ENCODE data around the gene WNT16. TPM values are rescaled to one million over a fixed set of nuclear protein-coding genes. Genes with fewer than 3 reads are reported as not detected.
"Not testable (repeated sequence)": the region's sequence is repeated elsewhere in the genome, so short reads cannot be mapped to it uniquely, and the experiment has no call there.

The WNT16 gene
- total and polyA plus RNA-seq, 4 experiments from 2014 or later: not detected

DNA sequence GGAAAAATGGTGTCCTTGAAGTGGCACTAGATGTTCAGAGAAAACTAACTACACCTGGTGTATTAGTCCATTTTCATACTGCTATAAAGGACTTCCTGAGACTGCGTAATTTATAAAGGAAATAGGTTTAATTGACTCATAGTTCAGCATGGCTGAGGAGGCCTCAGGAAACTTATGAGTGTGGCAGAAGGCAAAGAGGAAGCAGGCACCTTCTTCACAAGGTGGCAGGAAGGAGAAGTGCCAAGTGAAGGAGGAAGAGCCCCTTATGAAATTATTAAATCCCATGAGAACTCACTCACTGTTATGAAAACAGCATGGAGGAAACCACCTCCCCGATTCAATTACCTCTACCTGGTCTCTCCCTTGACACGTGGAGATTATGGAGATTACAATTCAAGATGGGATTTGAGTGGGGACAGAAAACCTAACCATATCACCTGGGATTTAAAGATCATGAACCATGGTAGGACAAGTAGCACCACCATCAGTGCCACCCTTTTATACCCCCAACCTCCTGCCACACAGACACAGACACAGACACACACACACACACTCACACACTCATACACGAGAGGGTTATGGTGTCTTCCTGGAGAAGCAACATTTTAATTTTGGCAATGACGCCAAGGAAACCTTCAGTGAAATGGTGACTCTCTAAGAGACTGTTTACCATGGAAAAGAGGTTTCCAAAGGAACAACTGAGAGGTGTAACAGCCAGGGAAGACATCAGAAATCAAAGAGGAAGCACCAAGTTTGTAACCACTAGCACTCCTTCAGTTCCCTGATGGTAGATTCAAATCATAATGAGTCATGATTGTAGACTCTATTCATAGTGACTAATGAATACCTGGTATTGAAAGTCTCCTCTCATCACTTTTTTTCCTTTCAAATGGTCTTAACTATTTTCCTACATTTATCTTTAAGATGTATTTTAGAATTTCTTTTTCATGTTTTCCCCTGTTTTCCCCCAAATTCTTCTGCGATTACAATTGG is 41.8 kb upstream of the WNT16 start:
- H3K27ac ChIP-seq (ENCODE audit: low read depth, low read length): no peak overlapping the region
- H3K4me1 ChIP-seq (ENCODE audit: insufficient read depth, low read length): no peaks in the 10 kb centered on the region
- no peak overlapping the region for H3K4me3 Mint-ChIP-seq
- CTCF ChIA-PET (ENCODE audit: partially characterized antibody): no interaction called here
- no peaks in the 10 kb centered on the region for H3K36me3 Mint-ChIP-seq
- POLR2A ChIA-PET (ENCODE audit: partially characterized antibody): no interaction called here
- H3K9me3 ChIP-seq (ENCODE audit: control insufficient read depth in 1 of 2, low read length in 2 of 2): no peaks in the 10 kb centered on the region
- DNase-seq: no peak
- no peaks in the 10 kb centered on the region for H3K27me3 ChIP-seq (ENCODE audit: insufficient read depth, low read length)
- H3K27me3 Mint-ChIP-seq: no peaks in the 10 kb centered on the region
- no peaks in the 10 kb centered on the region for H3K36me3 ChIP-seq (ENCODE audit: insufficient read depth, low read length)
- no peak overlapping the region for H3K27ac Mint-ChIP-seq
- H3K4me3 ChIP-seq (ENCODE audit: low read length in 2 of 2): no peak overlapping the region
- intact Hi-C loops (cut with micrococcal nuclease): no loop called here
- no peaks in the 10 kb centered on the region for H3K4me1 Mint-ChIP-seq
- peaks cover 0 to 20% (median 5%) of the 10 kb centered on the region in 8 donors for H3K9me3 Mint-ChIP-seq

DNA sequence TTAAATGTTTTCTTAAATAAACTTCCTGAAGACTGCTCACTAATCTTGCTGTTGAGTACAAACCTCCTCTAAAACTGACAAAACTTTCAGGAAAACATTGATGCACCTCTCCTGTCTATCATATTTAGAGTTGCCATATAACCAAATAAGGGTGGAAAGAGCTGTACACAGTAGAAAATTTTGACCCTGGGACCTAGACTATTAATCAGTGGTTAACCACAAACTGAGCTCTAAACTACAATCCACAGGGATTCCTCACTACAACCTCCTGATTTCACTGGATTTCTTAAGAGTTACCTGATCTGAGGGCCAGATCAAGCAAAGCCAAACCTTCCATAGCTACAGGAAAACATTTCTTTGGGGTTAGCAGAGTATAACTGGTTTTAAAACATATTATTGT is 39.9 kb upstream of the WNT16 start:
- Histone ChIP-seq H3K4me3 (ENCODE audit: low read length in 2 of 2) (no peak overlapping the region), H3K27me3 (ENCODE audit: insufficient read depth, low read length) (no peaks in the 10 kb centered on the region), H3K4me1 (ENCODE audit: insufficient read depth, low read length) (no peaks in the 10 kb centered on the region), H3K36me3 (ENCODE audit: insufficient read depth, low read length) (no peaks in the 10 kb centered on the region), H3K9me3 (ENCODE audit: control insufficient read depth in 1 of 2, low read length in 2 of 2) (no peaks in the 10 kb centered on the region), H3K27ac (ENCODE audit: low read depth, low read length) (no peak overlapping the region)
- intact Hi-C loops (cut with micrococcal nuclease): no loop called here
- ChIA-PET POLR2A (ENCODE audit: partially characterized antibody) (no interaction called here), CTCF (ENCODE audit: partially characterized antibody) (interaction anchor here (0.8 kb wide), 1 partner anchor 17 kb away, joined by 3 read pairs; no protein-coding TSS in a partner anchor)
- H3K27ac Mint-ChIP-seq: no peak overlapping the region
- no peak for DNase-seq
- H3K27me3 Mint-ChIP-seq: peaks cover under 1 to 2% of the 10 kb centered on the region in 2 donors
- no peaks in the 10 kb centered on the region for H3K4me1 Mint-ChIP-seq
- no peaks in the 10 kb centered on the region for H3K36me3 Mint-ChIP-seq
- H3K4me3 Mint-ChIP-seq: no peak overlapping the region
- H3K9me3 Mint-ChIP-seq: peaks cover 0 to 20% (median 5%) of the 10 kb centered on the region in 8 donors

DNA sequence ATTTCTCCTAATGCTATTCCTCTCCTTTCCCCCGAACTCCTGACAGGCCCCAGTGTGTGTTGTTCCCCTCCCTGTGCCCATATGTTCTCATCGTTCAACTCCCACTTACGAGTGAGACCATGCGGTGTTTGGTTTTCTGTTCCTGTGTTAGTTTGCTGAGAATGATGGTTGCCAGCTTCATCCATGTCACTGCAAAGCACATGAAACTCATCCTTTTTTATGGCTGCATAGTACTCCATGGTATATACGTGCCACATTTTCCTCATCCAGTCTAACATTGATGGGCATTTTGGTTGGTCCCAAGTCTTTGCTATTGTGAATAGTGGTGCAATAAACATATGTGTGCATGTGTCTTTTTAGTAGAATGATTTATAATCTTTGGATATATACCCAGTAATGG is 38.9 kb upstream of the WNT16 start:
- POLR2A ChIA-PET (ENCODE audit: partially characterized antibody); intact Hi-C loops (cut with micrococcal nuclease); H3K4me3 Mint-ChIP-seq: not testable (repeated sequence)

DNA sequence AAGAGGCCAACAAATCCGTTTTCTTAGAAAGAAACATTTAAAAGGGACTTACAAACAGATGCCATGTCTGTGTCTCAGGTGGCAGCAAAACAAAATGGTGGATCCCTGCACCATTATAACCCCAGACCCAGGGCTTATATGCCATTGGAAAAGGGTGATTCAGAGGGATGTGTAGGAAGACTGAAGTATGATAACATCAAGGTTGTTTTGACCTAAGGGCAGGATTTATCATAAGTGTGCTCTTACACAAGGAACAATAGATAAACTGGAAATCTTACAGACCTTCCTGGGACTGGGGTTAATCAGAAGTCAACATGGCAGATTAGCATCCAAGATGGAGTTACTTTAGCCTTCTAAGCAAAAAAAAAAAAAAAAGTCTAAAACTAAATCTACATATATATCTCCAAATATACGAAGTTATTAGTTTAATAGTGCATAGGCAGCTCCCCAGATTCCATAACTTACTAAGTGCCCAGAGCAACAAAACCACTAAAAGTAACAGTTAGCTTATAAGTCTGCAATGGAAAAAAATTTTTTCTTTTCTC is 34.3 kb upstream of the WNT16 start:
- no peaks in the 10 kb centered on the region for H3K36me3 Mint-ChIP-seq
- no peak overlapping the region for H3K27ac Mint-ChIP-seq
- DNase-seq: no peak
- POLR2A ChIA-PET (ENCODE audit: partially characterized antibody): no interaction called here
- Histone ChIP-seq H3K36me3 (ENCODE audit: insufficient read depth, low read length) (no peaks in the 10 kb centered on the region), H3K27ac (ENCODE audit: low read depth, low read length) (no peak overlapping the region), H3K4me1 (ENCODE audit: insufficient read depth, low read length) (no peaks in the 10 kb centered on the region), H3K4me3 (ENCODE audit: low read length in 2 of 2) (no peak overlapping the region), H3K27me3 (ENCODE audit: insufficient read depth, low read length) (no peaks in the 10 kb centered on the region), H3K9me3 (ENCODE audit: control insufficient read depth in 1 of 2, low read length in 2 of 2) (no peaks in the 10 kb centered on the region)
- intact Hi-C loops (cut with micrococcal nuclease): no loop called here
- CTCF ChIA-PET (ENCODE audit: partially characterized antibody): no interaction called here
- H3K9me3 Mint-ChIP-seq: peaks cover 0 to 9% (median 2%) of the 10 kb centered on the region in 8 donors
- no peaks in the 10 kb centered on the region for H3K4me1 Mint-ChIP-seq
- H3K27me3 Mint-ChIP-seq: peaks cover 3% of the 10 kb centered on the region in 2 donors
- no peak overlapping the region for H3K4me3 Mint-ChIP-seq

More for the DNA sequence above, 38.9 kb upstream of the WNT16 start:
- peaks cover 0 to 17% (median 5%) of the 10 kb centered on the region in 8 donors for H3K9me3 Mint-ChIP-seq
- H3K4me1 Mint-ChIP-seq; H3K36me3 Mint-ChIP-seq; H3K36me3 ChIP-seq (ENCODE audit: insufficient read depth, low read length); H3K27me3 Mint-ChIP-seq; H3K27ac Mint-ChIP-seq; H3K4me1 ChIP-seq (ENCODE audit: insufficient read depth, low read length); CTCF ChIA-PET (ENCODE audit: partially characterized antibody); H3K4me3 ChIP-seq (ENCODE audit: low read length in 2 of 2); H3K9me3 ChIP-seq (ENCODE audit: control insufficient read depth in 1 of 2, low read length in 2 of 2); H3K27me3 ChIP-seq (ENCODE audit: insufficient read depth, low read length); DNase-seq; H3K27ac ChIP-seq (ENCODE audit: low read depth, low read length): not testable (repeated sequence)

DNA sequence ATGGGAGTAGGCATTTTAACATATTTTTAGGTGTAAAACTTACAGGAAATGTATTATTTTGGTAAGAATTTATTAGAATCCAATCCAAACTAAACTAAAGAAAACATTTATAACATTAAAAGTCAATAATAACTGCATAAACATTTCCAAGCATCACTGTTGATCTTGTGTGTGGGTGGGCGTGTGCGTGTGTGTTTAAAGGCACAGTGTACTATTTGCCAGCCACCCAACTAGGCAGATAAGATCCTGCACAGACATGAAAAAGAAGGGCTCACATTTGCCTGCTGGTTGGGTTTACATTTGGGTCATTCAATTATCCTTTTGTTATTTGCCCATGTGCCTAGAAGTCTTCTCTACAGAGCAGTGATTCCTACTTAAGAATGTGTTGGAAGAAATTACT is 31.0 kb upstream of the WNT16 start:
- H3K36me3 ChIP-seq (ENCODE audit: insufficient read depth, low read length): no peaks in the 10 kb centered on the region
- peaks cover 0 to 3% (median 0%) of the 10 kb centered on the region in 8 donors for H3K9me3 Mint-ChIP-seq
- H3K27me3 ChIP-seq (ENCODE audit: insufficient read depth, low read length): no peaks in the 10 kb centered on the region
- no peaks in the 10 kb centered on the region for H3K4me1 Mint-ChIP-seq
- no peak for DNase-seq
- intact Hi-C loops (cut with micrococcal nuclease): no loop called here
- H3K4me3 Mint-ChIP-seq: no peak overlapping the region
- H3K36me3 Mint-ChIP-seq: no peaks in the 10 kb centered on the region
- no peaks in the 10 kb centered on the region for H3K9me3 ChIP-seq (ENCODE audit: control insufficient read depth in 1 of 2, low read length in 2 of 2)
- POLR2A ChIA-PET (ENCODE audit: partially characterized antibody): no interaction called here
- no peak overlapping the region for H3K4me3 ChIP-seq (ENCODE audit: low read length in 2 of 2)
- H3K27ac ChIP-seq (ENCODE audit: low read depth, low read length): no peak overlapping the region
- peaks cover 3% of the 10 kb centered on the region in 2 donors for H3K27me3 Mint-ChIP-seq
- CTCF ChIA-PET (ENCODE audit: partially characterized antibody): no interaction called here
- no peak overlapping the region for H3K27ac Mint-ChIP-seq
- no peaks in the 10 kb centered on the region for H3K4me1 ChIP-seq (ENCODE audit: insufficient read depth, low read length)

DNA sequence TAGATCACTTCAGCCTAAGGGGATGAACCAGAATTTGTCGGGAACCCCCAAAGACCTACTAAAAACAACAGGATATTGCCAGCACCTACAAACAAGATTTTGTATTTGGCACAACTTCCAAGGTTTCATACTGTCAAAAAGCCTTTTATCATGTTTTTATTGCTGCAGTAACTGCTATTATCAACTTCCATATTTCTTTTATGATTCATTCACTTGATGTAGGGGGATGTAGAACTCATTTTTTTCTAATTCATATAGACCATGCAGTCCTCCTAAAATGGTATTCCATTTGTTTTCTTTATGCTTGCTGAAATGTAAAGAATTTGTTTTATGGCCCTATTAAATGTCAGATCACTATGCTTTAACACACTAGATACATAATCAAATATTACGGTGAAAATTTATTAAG is 30.0 kb upstream of the WNT16 start:
- POLR2A ChIA-PET (ENCODE audit: partially characterized antibody): no interaction called here
- CTCF ChIA-PET (ENCODE audit: partially characterized antibody): no interaction called here
- no peaks in the 10 kb centered on the region for H3K36me3 ChIP-seq (ENCODE audit: insufficient read depth, low read length)

DNA sequence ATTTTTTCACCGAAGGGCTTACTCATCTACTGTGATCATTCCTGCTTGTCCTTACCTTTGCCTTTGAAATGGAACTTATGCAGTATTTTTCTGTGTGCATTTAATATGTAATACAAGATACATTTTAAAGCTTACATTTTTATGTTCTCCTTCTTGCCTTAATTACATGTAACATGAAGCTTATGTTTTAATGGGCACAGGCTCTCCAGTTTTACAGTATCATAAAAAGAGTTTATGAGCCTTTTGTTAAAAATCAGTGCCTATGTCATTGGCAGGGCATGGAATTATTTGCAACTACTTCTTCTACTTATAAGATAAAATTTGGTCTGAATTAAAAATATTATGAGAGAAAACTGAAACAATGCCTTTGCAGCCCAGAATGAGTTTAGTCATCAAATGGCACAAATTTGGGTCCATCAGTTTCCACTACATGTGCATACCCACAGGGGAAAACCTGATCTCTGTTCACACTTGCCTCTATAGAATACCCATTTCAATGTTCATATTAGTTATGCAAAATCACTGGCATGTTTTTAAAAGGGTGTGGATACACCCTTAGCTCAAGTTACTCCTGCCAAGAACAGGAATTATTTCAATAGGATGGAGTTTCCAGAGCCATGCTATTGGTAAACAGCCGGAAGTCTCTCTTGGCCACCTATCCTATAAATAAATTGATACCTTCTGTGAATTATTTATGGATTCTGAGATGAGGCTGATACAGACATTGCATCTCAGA is 27.9 kb upstream of the WNT16 start:
- no peak overlapping the region for H3K4me3 Mint-ChIP-seq
- peaks cover 0 to 3% (median 0%) of the 10 kb centered on the region in 8 donors for H3K9me3 Mint-ChIP-seq
- Histone ChIP-seq H3K4me1 (ENCODE audit: insufficient read depth, low read length) (no peaks in the 10 kb centered on the region), H3K27ac (ENCODE audit: low read depth, low read length) (no peak overlapping the region), H3K4me3 (ENCODE audit: low read length in 2 of 2) (no peak overlapping the region), H3K36me3 (ENCODE audit: insufficient read depth, low read length) (no peaks in the 10 kb centered on the region), H3K9me3 (ENCODE audit: control insufficient read depth in 1 of 2, low read length in 2 of 2) (no peaks in the 10 kb centered on the region), H3K27me3 (ENCODE audit: insufficient read depth, low read length) (no peaks in the 10 kb centered on the region)
- H3K27me3 Mint-ChIP-seq: peaks cover 1 to 2% of the 10 kb centered on the region in 2 donors
- no peak for DNase-seq
- POLR2A ChIA-PET (ENCODE audit: partially characterized antibody): no interaction called here
- H3K27ac Mint-ChIP-seq: no peak overlapping the region
- H3K4me1 Mint-ChIP-seq: no peaks in the 10 kb centered on the region
- intact Hi-C loops (cut with micrococcal nuclease): no loop called here
- no peaks in the 10 kb centered on the region for H3K36me3 Mint-ChIP-seq
- CTCF ChIA-PET (ENCODE audit: partially characterized antibody): no interaction called here

More for the DNA sequence above, 30.0 kb upstream of the WNT16 start:
- Histone ChIP-seq H3K4me1 (ENCODE audit: insufficient read depth, low read length) (no peaks in the 10 kb centered on the region), H3K27ac (ENCODE audit: low read depth, low read length) (no peak overlapping the region), H3K9me3 (ENCODE audit: control insufficient read depth in 1 of 2, low read length in 2 of 2) (no peaks in the 10 kb centered on the region), H3K27me3 (ENCODE audit: insufficient read depth, low read length) (no peaks in the 10 kb centered on the region), H3K4me3 (ENCODE audit: low read length in 2 of 2) (no peak overlapping the region)
- no peaks in the 10 kb centered on the region for H3K36me3 Mint-ChIP-seq
- DNase-seq: no peak
- peaks cover 0 to 3% (median 0%) of the 10 kb centered on the region in 8 donors for H3K9me3 Mint-ChIP-seq
- no peak overlapping the region for H3K27ac Mint-ChIP-seq
- H3K4me3 Mint-ChIP-seq: no peak overlapping the region
- intact Hi-C loops (cut with micrococcal nuclease): no loop called here
- peaks cover 3 to 4% of the 10 kb centered on the region in 2 donors for H3K27me3 Mint-ChIP-seq
- H3K4me1 Mint-ChIP-seq: no peaks in the 10 kb centered on the region

All from CD4-positive, alpha-beta memory T cell (primary cell).